HG03469 (cell line): Measurements from ENCODE around the gene ARSI.

Experiments used
- ATAC-seq: cut with Tn5 transposase; IDR thresholded peaks from one replicate; pipeline ENCODE4 v1.9.1; 2021; ENCODE audit warnings: mild to moderate bottlenecking, moderate library complexity, moderate number of reproducible peaks; ENCODE audit not compliant: unreplicated experiment

ARSI gene

GRCh38 chr5:150327139-150327538 is 24.4 kb upstream of the ARSI start:
- ATAC-seq = no peak

- ATAC-seq = no peak
Measured at GRCh38 chr5:150326707-150327106, 24.0 kb upstream of the ARSI start.

GRCh38 chr5:150325426-150325825 is 22.7 kb upstream of the ARSI start:
- ATAC-seq = no peak

GRCh38 chr5:150323819-150324218 is 21.1 kb upstream of the ARSI start:
- no peak for ATAC-seq

- no peak for ATAC-seq
Measured at GRCh38 chr5:150323092-150323491, 20.4 kb upstream of the ARSI start.

GRCh38 chr5:150322202-150322601 is 19.5 kb upstream of the ARSI start:
- no peak for ATAC-seq

GRCh38 chr5:150321784-150322183 is 19.1 kb upstream of the ARSI start:
- ATAC-seq = no peak

- ATAC-seq = no peak
Measured at GRCh38 chr5:150321211-150321610, 18.5 kb upstream of the ARSI start.

- ATAC-seq = no peak
Measured at GRCh38 chr5:150320044-150320613, 17.4 kb upstream of the ARSI start.

- no peak for ATAC-seq
Measured at GRCh38 chr5:150319484-150319790, 16.7 kb upstream of the ARSI start.

- no peak for ATAC-seq
Measured at GRCh38 chr5:150318613-150319483, 16.1 kb upstream of the ARSI start.

- ATAC-seq = no peak
Measured at GRCh38 chr5:150317048-150318003, 14.6 kb upstream of the ARSI start.

GRCh38 chr5:150316320-150316719 is 13.6 kb upstream of the ARSI start:
- no peak for ATAC-seq

- no peak for ATAC-seq
Measured at GRCh38 chr5:150315245-150315644, 12.5 kb upstream of the ARSI start.

- ATAC-seq = no peak
Measured at GRCh38 chr5:150313921-150314716, 11.4 kb upstream of the ARSI start.

- no peak for ATAC-seq
Measured at GRCh38 chr5:150313501-150313900, 10.8 kb upstream of the ARSI start.

GRCh38 chr5:150312518-150312917 is 9.8 kb upstream of the ARSI start:
- no peak for ATAC-seq

GRCh38 chr5:150311015-150311692 is 8.4 kb upstream of the ARSI start:
- no peak for ATAC-seq

- no peak for ATAC-seq
Measured at GRCh38 chr5:150310246-150310645, 7.5 kb upstream of the ARSI start.

GRCh38 chr5:150309886-150310239 is 7.2 kb upstream of the ARSI start:
- ATAC-seq = no peak
